NCI-H1694 treated with DMSO at 0.1 percent for 48 hours (cell line): ENCODE results near the gene SLX9.
"Not testable (repeated sequence)": the region's sequence is repeated elsewhere in the genome, so short reads cannot be mapped to it uniquely, and the experiment has no call there.

Source experiments
- DNase-seq: peaks from one replicate; lab custom pipeline; 2025; lab: John Stamatoyannopoulos, UW

Gene SLX9

GRCh38 chr21:45019887-45020537 is 80.2 kb downstream of the SLX9 start:
- DNase-seq, result no peak

GRCh38 chr21:45020629-45021427 is 81.0 kb downstream of the SLX9 start:
- no peak for DNase-seq

- no peak for DNase-seq
Measured at GRCh38 chr21:45021428-45022347, 81.9 kb downstream of the SLX9 start.

GRCh38 chr21:45022348-45022675 is 82.5 kb downstream of the SLX9 start:
- no peak for DNase-seq

GRCh38 chr21:45022736-45023135 is 82.9 kb downstream of the SLX9 start:
- no peak for DNase-seq

- DNase-seq, result not testable (repeated sequence)
Measured at GRCh38 chr21:45024516-45024915, 84.7 kb downstream of the SLX9 start.

- DNase-seq, result no peak
Measured at GRCh38 chr21:45026066-45026745, 86.4 kb downstream of the SLX9 start.
